NOMO-1 treated with DMSO at 0.1 percent for 48 hours (cell line): ENCODE results near the gene MAG.

ENCODE experiments used
- DNase-seq: peaks from one replicate; lab custom pipeline; 2025; ENCODE audit not compliant: unreplicated experiment; lab: John Stamatoyannopoulos, UW

Gene MAG

GRCh38 chr19:35265126-35265899, 26.6 kb upstream of the MAG start:
- DNase-seq: no peak

- DNase-seq: no peak
Observed at GRCh38 chr19:35265900-35266519, 26.0 kb upstream of the MAG start.

- no peak for DNase-seq
Observed at GRCh38 chr19:35266520-35267352, 25.2 kb upstream of the MAG start.

- DNase-seq: no peak
Observed at GRCh38 chr19:35267353-35267817, 24.6 kb upstream of the MAG start.

- peak; percentile 62 for DNase-seq
Observed at GRCh38 chr19:35267818-35268535, 24.0 kb upstream of the MAG start.

GRCh38 chr19:35268536-35269437, 23.2 kb upstream of the MAG start, which contains the start of gene USF2:
Gene USF2 (plus strand): TSS chr19:35268962. CDS start chr19:35269102, 140 bp downstream.
- peak; percentile 64 for DNase-seq

GRCh38 chr19:35269438-35270117, 22.4 kb upstream of the MAG start:
- DNase-seq: peak; percentile 79

GRCh38 chr19:35270381-35270811, 21.6 kb upstream of the MAG start:
- DNase-seq: no peak

GRCh38 chr19:35271546-35271945, 20.4 kb upstream of the MAG start:
- no peak for DNase-seq

GRCh38 chr19:35272122-35272719, 19.7 kb upstream of the MAG start:
- peak; percentile 58 for DNase-seq

- DNase-seq: no peak
Observed at GRCh38 chr19:35272954-35273649, 18.9 kb upstream of the MAG start.

- DNase-seq: no peak
Observed at GRCh38 chr19:35273686-35274259, 18.2 kb upstream of the MAG start.

GRCh38 chr19:35274323-35274722, 17.6 kb upstream of the MAG start:
- DNase-seq: no peak

GRCh38 chr19:35276706-35277281, 15.2 kb upstream of the MAG start:
- DNase-seq: no peak

GRCh38 chr19:35278578-35279284, 13.2 kb upstream of the MAG start:
- DNase-seq: no peak

- no peak for DNase-seq
Observed at GRCh38 chr19:35279374-35279773, 12.6 kb upstream of the MAG start.
